Thoracic aorta endothelial cell (primary cell): ENCODE measurements around the gene ELMO2. TPM values are rescaled to one million over a fixed set of nuclear protein-coding genes. Genes with fewer than 3 reads are reported as not detected.

ENCODE experiments used
- total RNA-seq: library from RNA; depleted of rRNA; stranded (reverse); fragments of >200 nt; gene quantifications from 2 replicates; pipeline ENCODE4 v1.2.3, GENCODE V29; 2012

The ELMO2 gene, protein sequence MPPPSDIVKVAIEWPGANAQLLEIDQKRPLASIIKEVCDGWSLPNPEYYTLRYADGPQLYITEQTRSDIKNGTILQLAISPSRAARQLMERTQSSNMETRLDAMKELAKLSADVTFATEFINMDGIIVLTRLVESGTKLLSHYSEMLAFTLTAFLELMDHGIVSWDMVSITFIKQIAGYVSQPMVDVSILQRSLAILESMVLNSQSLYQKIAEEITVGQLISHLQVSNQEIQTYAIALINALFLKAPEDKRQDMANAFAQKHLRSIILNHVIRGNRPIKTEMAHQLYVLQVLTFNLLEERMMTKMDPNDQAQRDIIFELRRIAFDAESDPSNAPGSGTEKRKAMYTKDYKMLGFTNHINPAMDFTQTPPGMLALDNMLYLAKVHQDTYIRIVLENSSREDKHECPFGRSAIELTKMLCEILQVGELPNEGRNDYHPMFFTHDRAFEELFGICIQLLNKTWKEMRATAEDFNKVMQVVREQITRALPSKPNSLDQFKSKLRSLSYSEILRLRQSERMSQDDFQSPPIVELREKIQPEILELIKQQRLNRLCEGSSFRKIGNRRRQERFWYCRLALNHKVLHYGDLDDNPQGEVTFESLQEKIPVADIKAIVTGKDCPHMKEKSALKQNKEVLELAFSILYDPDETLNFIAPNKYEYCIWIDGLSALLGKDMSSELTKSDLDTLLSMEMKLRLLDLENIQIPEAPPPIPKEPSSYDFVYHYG
- total RNA-seq = 37.1 and 39.8 TPM in 2 replicates

DNA sequence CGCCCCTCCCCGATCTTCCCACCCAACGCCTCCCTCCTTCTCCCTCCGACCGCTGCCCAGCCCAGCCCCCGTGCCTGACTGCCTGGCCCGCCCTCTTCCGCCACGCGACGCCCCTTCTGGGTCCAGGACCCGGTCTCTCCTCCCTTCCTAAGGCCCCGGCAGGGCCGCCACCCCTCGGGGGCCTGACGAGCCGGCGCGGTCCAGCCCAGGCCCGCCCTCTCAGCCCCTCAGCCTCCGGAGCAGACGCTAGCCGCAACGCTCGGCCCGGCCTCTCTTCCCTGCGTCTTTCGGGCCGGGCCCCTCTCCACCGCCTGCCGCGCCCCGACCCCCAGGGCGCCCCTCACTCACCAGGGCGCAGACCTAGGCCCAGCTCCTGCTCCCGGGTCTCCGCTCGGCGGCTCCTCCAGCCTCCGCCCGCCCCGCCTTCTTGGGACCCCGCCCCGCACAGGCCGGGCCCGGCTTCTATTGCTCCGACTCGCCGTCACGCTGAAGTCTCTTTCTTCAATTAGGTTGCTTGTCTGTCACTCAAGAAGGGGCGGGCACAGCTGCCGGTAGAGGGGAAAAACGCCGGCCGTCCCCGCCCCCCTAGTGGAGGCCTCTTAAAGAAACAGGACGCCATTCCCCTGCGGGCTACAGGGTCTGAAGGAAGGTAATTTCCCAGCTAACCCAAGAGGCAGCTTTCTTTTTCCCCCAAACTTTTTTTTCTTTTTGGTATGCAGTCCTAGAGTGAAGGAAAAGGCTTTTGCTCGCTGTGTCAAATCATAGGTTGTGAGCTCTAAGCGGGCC lies at the start of gene ELMO2:
ELMO2 (minus strand) TSS at position 416 of the 786 bp plus-strand sequence. CDS start 12,133 bp downstream, outside the sequence.

Other genes with a start within 250 kb of the ELMO2 start
- under 0.01 and 0.13 TPM in 2 replicates for gene CDH22, start 98.1 kb downstream of the ELMO2 start, total RNA-seq
- gene ZNF334, start 106.9 kb upstream of the ELMO2 start, total RNA-seq = 0.13 and 0.14 TPM in 2 replicates
- gene OCSTAMP, start 144.0 kb upstream of the ELMO2 start, total RNA-seq = not detected in 2 replicates
- 0.40 and 0.43 TPM in 2 replicates for gene SLC13A3, start 244.8 kb upstream of the ELMO2 start, total RNA-seq